Coronary artery (tissue), 2 donors: ENCODE measurements around the gene TPRX1.
"Not testable (repeated sequence)": the region's sequence is repeated elsewhere in the genome, so short reads cannot be mapped to it uniquely, and the experiment has no call there.

Experiments used
- DNase-seq: peaks from one replicate; pipeline ENCODE4 v3.0.0-alpha.2; 2017; ENCODE audit warnings: low spot score
- H3K27ac ChIP-seq, 2 donors: fragments of 200-600 bp; sonication (generic); one replicate each; pipeline ENCODE4 v1.5.1; 2016 to 2019
- H3K4me3 ChIP-seq: fragments of 200-600 bp; sonication (generic); 2 replicates; pipeline ENCODE4 v1.5.1; 2016; ENCODE audit warnings: mild to moderate bottlenecking, moderate library complexity
- TF ChIP-seq, protein P1 (sequence below): fragments of 200-600 bp; sonication (generic); IDR thresholded peaks from one replicate; pipeline ENCODE4 v1.5.1; 2019; ENCODE audit warnings: antibody characterized with exemption

TPRX1 gene

DNA sequence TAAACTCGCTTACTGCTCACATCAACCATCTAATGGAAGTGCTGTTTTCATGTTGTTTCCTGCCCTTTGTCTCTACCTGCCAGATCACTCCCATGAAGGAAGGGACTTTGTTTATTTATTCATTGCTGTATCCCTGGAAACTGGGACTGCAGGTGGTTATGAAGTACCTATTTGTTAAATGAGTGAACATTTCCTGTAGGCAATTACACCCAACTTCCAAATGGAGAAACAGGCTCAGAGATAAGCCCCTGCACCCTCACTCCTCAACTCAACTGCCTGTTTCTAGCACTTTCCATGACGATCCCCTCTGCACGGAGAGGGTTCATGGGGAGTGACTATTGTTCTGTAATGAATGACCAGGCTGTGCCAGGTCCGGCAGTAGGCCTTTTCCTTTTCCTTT lies 27.8 kb downstream of the TPRX1 start:
- TF ChIP-seq, protein P1, sequence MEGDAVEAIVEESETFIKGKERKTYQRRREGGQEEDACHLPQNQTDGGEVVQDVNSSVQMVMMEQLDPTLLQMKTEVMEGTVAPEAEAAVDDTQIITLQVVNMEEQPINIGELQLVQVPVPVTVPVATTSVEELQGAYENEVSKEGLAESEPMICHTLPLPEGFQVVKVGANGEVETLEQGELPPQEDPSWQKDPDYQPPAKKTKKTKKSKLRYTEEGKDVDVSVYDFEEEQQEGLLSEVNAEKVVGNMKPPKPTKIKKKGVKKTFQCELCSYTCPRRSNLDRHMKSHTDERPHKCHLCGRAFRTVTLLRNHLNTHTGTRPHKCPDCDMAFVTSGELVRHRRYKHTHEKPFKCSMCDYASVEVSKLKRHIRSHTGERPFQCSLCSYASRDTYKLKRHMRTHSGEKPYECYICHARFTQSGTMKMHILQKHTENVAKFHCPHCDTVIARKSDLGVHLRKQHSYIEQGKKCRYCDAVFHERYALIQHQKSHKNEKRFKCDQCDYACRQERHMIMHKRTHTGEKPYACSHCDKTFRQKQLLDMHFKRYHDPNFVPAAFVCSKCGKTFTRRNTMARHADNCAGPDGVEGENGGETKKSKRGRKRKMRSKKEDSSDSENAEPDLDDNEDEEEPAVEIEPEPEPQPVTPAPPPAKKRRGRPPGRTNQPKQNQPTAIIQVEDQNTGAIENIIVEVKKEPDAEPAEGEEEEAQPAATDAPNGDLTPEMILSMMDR: no peak
- no peak overlapping the region for H3K4me3 ChIP-seq
- no peak for DNase-seq
- no peak overlapping the region for H3K27ac ChIP-seq

DNA sequence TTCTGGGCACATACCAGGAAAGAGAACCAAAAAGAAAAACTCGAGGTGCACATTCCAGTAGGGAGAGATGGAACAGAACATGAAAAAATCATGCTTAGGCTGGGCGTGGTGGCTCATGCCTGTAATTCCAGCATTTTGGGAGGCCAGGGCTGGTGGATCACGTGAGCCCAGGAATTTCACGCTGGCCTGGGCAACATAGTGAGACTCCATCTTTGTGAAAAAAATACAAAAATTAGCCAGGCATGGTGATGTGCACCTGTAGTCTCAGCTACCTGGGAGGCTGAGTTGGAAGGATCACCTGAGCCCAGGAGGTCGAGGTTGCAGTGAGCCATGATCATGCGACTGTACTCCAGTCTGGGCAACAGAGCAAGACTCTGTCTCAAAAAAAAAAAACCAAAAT lies 33.1 kb downstream of the TPRX1 start:
- DNase-seq, H3K27ac ChIP-seq, H3K4me3 ChIP-seq: not testable (repeated sequence)

DNA sequence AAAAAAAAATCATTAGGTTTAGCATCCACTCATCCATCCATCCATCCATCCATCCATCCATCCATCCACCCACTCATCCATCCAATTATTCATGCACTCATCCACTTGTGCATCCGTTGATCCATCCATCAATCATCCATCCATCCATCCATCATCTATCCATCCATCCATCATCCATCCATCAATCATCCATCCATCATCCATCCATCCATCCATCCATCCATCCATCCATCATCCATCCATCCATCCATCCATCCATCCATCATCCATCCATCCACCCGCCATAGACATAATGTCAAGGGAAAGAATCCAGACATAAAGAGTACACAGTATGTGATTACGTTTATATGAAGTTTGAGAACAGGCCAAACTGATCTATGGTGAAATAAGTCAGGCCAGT lies 34.8 kb downstream of the TPRX1 start:
- TF ChIP-seq, protein P1: no peak
- no peak overlapping the region for H3K27ac ChIP-seq
- no peak overlapping the region for H3K4me3 ChIP-seq
- no peak for DNase-seq

DNA sequence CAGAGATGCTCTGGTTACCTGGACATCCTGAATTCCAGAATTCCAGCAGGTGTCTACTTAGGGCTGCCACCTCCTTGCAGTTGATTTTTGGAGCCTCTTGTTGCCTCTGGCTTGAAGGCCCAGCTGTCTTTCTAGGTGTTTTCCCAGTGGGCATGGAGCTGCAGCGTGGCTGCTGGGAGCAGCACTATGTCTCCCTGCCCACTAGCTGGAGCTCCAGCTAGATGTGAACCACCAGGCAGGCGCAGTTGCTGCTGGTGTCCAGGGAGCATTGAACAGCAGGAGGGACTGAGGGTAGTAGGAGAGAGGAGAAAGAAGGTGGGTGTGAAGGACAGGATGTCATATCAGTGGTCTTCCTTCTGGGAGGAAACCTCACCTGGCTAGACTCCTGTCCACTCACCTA lies 35.7 kb downstream of the TPRX1 start:
- H3K27ac ChIP-seq: no peak overlapping the region
- TF ChIP-seq, protein P1: no peak
- DNase-seq: no peak
- no peak overlapping the region for H3K4me3 ChIP-seq

DNA sequence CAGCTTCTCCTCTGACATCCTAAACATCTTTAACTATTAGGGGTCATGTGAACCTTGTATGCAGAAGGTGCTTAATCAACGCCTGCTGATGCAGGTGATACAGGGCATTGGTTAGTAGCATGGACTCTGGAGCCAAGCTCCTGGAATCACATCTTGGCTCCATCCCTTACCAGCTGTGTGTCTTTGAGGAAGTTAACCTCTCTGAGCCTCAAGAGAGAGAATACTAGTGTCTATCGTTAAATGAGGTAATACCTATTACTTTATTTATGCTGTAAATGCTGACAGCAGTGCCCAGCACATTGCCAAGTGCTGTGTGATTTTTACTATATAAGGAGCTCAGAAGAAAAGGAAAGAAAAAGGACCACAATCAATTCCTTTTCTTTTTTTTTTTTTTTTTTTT lies 37.0 kb downstream of the TPRX1 start:
- DNase-seq: no peak
- Histone ChIP-seq H3K27ac (no peak overlapping the region), H3K4me3 (no peak overlapping the region)
- TF ChIP-seq, protein P1: no peak

DNA sequence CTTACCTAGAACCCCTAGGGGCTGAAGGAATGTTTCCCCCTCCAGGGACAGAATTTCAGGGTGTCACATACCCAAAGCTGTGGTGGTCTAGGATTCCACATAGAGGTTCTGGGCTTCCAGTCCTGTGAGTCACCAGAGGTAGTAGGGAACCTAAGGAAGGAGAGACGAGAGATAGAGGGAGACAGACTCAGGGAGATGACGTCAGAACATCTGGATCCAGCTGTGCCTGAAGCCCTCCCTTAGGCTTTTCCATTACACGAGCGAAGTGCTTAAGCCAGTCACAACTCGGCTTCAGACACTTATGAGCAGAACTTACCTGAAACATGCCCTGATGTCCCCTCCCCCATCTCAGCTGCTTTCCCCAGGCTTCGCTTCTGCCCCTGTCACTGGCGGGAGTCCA lies 37.7 kb downstream of the TPRX1 start:
- Histone ChIP-seq H3K27ac (no peak overlapping the region), H3K4me3 (no peak overlapping the region)
- TF ChIP-seq, protein P1: no peak
- no peak for DNase-seq

DNA sequence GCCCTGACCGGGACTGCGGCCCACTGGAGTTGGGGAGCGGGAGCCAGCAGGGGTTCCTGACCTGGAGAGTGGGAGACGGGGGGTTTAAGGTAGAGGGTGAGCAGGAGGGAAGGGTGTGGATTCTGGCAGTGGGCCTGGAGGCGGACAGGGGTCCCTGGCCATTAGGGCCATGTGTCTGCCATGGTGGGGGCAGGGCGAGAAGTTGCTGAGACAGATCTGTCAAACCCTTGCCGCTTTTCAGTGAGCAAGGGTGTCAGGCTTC lies 38.1 kb downstream of the TPRX1 start:
- Histone ChIP-seq H3K4me3 (no peak overlapping the region), H3K27ac (no peak overlapping the region)
- no peak for DNase-seq
- TF ChIP-seq, protein P1: no peak
